Epidermal melanocyte (primary cell): Measurements from ENCODE around the gene LITAF.

Source experiments
- DNase-seq: peaks from one replicate; pipeline ENCODE4 v3.0.0; 2011; ENCODE audit warnings: low spot score; ENCODE audit not compliant: insufficient read length

The LITAF gene

DNA sequence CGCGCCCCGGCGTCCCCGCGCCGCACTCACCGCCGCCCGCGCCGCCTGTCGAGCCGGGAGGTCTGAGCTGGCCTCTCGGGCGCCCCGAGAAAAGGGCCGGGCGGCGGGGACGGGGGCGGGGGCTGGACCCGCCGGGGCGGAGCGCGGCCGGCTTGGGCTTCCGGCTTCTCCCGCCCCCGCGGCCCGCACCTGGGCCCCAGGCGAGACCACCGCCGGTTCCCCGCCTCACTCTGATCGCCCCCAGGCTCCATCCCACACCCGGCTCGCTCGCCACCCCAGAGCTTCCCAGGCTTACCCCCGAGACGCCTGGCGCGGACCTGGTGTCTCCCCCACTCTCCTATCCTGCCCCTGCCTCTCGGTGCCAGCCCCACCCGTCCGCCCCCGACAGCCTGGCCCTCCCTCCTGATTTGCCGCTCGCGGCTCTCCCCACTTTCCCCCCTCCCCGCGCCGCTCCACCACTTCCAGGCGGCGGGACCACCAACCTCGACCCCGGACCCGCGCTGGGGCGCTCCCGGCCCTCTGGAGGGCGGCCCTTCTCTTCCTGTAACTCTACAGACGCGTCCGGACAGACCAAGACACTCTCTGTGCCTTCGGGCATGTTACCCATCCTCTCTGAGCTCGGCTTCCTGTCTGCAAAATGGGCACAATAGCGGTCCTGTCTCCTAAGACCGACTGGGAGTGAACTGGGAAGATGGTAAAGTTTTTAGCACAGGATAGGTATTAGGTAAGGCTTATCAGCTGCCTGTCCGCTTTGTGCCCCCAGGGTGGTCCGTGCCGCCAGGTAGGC, at the start of gene LITAF:
Gene LITAF, minus strand, starts transcription at position 64 of the 787 bp plus-strand sequence. CDS start 30,189 bp downstream, outside the sequence.
- peak; percentile 84 for DNase-seq

DNA sequence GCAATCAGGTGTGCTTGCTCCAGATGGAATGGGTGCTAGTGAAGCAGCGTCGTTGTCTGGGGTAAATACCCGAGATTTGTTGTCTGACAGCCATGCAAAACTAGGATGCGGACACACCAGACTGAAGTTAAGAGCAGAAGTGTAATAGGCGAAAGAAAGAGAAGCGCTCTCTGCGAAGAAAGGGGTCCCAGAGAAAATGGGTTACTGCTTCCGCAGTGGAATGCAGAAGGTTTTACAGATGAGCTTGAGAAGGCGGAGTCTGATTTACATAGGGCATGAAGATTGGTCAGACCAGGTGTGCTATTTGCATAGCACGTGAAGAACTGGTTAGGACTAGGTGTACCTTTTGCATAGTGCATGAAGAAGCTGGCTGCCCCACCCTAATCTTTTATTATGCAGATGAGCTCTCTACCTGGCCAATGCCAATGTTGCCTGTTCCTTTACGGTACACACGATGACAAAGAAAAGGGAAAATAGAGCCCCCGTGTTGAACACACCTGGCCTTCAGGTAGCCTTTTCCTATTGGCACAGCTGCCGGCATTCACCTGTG, 49.5 kb upstream of the LITAF start:
- no peak for DNase-seq

DNA sequence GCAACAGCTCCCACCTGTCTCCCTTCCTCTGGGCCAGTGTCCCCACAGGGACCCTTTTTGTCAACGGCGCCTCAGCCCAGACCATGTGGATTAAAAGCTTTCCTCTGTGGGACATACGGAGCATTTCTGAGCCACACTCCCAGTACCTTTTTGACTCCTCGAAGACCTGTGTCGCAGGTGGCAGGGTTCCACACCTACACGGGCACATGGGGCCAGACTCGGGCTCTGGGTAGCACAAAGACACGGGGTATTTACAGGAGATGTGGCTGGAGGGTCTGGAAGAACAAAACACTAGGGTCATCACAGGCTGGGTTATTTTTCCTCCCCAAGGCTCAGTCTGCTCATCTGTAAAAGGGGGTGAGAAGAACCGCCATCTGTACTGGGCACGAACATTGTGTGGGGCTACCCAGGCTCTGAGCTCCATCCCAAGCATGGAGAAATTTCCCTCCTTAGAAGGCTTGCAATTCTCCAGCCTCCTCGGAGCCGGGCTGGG, 49.0 kb upstream of the LITAF start:
- DNase-seq = no peak

DNA sequence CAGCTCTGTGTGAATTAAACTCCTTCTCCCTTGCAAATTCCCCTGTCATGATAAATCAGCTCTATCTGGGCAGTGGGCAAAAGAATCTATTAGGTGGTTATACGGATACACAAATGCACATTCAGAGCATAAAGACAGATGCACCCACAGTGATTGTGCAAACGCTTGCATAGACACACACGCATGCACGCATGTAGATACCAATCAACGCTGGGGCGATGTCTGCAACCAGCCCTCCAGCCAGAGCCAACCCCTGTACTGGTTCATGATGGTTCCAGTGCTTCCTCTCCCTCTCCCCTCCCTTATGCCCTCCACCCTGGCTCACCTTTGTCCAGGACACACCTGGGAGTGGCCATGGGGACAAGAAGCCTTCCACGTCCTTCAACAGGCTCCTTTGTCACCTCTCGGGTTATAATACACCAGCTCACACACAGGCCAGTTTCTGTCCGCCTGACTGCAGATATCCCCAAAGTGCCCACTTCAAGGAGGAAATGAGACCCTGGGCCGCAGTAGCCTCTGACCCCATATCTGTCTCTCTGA, 48.5 kb upstream of the LITAF start:
- DNase-seq = no peak

DNA sequence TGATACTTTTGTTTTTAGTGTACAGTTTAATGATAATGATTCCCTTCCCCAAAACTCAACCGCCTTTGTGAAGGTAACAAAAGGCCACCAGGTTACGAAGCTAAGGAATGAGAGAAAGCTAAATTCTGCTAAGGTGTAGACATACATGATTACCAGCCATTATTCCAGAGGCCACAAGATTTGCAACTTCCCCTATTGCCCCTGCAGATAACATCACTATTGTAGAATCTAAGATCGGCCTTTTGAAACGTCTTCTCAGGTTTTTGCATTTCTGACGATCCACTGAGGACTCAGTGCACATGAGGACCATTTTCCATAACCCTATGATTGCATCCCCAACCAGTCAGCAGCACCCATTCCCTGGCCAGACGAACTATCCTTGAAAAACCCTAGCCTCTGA, 47.6 kb upstream of the LITAF start:
- DNase-seq = no peak

DNA sequence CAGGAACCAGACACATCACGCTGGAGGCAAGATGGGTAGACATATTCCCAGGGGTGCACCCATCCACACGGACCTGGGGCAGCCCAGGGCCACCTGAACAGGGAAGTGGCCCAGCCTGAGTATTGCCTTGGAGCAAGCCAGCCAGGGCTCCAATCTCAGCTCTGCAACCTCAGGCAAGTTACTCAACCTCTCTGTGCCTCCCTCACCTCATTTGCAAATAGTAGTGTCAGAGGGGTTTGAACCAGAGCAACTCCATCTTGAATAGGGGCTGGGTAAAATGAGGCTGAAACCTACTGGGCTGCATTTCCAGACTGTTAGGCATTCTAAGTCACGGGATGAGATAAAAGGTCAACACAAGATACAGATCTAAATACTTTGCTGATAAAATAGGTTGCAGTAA, 46.4 kb upstream of the LITAF start:
- no peak for DNase-seq

DNA sequence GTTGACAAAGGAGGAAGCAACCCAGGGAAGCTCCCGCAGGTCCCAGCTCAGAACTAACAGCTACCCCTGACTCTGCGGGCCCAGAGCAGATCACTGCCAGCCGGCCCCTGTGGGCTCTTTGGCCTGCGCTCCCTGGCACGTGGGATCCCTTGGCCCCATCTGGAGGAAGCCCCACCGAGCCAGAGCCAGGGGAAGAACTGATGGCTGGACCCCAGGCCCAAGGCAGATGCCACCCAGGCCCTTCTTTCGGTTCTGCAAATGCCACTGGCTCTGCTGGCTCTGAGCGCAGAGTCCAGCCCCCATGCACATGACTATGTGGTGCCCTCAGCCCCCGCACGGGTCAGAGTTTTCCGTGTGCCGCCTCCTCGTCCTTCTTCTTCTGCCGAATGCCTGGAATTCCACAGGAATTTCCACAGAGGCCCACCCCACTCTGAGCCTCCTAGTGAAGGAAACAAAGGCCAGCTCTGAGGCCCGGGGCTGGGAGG, 45.8 kb upstream of the LITAF start:
- no peak for DNase-seq

DNA sequence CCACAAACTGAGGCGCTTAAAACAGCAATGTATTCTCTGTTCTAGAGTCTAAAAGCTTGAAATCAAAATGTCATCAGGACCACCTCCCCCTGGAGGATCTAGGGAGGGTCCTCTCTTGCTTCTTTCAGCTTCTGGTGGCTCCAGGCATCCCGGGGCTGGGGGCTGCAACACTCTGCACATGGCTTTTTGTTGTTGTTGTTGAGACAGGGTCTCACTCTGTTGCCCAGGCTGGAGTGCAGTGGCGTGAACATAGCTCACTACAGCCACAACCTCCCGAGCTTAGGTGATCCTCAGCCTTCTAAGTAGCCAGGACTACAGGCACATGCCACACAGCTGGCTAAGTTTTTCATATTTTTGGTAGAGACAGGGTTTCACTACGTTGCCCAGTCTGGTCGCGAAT, 44.5 kb upstream of the LITAF start:
- DNase-seq = no peak

DNA sequence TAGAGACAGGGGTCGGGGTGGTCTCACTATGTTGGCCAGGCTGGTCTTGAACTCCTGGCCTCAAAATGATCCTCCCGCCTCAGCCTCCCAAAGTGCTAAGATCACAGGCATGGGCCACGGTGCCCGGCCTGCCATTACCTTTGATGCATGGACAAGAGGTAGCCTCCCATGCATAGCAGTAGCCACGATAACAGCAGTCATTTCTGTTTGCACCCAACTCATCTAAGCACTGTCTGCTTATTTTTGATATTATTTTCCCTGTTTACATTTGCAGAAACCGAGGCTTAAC, 44.0 kb upstream of the LITAF start:
- DNase-seq = no peak

DNA sequence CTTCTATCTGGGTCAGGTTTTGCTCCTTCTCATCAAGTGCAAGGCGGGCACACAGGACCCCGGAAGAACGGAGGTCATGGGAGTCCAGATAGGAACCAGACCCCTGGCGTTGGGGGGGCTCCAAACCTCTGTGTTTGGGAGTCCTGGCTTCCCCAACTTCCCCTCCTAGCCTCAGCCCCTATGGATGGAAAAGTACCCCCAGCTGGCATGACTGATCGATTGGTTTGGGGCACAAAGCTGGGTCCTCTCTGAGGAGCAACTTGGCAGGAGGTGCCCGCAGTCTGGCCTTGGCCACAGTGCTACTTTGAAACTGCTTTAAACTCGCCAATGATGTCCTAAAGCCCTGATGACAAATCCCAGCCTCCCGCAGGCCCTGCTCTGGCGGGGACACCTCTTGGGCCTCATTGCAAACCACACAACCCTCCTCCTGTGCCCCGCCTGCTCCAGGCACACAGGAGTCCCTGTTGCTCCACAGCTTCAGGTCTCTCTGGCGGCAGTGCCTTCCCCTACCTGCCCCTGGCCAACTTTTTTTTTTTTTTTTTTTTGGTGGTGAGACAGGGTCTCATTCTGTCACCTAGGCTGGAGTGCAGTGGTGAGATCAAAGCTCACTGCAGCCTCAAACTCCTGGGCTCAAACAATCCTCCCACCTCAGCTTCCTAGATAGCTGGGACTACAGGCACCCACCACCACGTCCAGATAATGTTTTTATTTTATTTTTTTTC, 43.5 kb upstream of the LITAF start:
- DNase-seq = no peak

DNA sequence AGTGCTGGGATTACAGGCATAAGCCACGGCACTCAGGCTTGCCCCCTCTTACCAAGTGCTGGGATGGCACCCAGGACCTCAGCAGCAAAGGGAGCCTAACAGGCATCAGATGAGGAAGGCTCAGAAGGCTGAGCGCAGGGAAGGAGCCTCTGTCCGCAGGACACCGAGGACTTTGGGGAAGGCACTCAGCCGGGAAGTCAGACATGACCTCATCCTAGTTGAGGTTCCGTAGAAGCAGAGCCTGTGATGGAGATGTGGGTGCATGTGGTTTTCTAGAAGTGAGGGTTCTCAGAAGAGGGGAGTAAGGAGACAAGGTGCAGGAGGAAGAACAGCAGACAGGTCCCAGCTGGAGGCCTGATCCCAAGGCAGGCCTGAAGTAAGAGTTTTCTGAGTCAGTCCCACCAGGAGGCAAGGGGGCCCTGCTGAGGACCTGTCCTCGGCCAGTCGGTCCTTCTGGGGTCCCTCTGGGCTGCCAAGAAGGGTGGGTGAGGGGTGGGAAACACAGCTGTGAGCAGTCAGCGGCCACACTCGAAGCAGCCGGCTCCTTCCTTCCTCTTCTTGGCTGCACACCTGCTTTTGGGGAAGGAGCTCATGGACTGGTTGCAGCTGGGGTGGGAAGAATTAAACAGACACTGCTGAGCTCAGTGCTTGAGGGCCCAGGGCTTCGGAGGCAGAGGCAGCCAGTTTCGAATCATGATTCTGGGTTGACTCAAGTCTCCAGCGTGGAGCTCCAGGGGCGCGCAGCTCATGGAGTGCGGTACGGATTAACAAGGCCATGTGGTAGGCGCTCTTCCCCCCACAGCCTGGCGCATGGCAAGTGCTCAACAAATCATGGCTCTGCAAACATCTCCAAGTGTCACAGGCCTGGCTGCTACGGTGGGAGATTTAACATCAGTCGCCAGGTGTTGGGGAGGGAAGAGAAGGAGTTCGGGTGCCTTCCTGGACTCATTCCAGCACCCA, 42.6 kb upstream of the LITAF start:
- no peak for DNase-seq

DNA sequence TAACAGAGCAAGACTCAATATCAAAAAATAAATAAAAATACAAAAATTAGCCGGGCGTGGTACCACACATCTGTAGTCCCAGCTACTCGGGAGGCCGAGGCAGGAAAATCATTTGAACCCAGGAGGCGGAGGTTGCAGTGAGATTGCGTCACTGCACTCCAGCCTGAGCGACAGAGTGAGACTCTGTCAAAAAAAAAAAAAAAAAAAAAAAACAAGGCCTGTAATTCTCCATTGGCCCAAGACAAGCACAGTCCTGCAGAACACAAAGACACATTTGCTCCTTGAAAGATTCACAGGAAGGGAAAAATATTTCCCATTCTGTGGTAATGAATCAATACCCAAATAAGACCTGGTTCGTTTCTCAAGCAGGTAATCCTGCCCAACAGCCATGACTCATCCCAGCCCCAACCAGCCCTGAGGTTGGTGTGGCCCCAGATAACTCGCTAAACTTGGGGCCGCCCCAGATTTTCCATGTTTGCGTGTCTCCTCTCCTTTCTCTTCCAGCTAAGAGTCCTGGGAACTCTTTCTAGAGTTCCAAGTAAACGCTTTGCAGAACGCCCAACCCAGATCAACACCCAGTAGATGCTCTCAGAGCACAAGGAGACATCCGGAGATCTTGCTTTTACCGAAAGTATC, 41.2 kb upstream of the LITAF start:
- DNase-seq = no peak

DNA sequence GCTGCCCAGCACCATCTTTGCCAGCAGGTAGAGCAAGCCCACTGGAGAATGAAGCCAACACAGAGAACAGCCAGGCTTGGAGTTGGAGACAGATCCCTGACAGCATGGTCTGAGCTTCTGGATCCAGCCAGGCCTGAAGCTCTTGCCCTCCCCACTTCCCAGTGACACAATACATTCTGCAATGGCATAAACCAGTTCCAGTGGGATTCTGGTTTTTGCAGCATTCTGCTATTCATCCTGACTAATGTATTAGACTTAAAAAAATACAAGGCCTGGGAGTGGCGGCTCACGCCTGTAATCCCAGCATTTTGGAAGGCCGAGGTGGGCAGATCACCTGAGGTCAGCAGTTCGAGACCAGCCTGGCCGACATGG, 40.6 kb upstream of the LITAF start:
- no peak for DNase-seq

DNA sequence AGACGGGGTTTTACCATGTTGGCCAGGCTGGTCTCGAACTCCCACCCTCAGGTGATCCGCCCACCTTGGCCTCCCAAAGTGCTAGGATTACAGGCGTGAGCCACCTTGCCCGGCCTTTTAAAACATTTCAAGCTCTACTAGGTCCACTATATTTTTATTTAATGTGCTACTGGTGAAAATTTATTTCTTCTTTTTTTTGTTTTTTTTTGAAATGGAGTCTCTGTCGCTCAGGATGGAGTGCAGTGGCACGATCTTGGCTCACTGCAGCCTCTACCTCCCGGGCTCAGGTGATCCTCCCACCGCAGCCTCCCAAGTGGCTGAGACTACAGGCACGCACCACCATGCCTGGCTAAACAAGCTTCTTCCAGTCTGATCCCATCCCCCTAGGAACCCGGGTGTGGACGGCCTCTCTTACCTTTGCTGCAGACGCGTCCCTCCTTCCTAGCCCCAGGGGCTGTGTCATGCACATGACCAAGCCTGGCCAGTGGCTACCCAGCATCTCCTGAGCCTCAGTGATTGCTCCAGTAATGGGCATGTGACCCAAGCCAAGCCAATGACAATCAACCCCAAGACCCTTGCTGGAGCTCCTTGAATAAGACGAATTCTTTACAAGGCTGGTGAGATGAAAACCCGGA, 40.1 kb upstream of the LITAF start:
- DNase-seq = no peak

DNA sequence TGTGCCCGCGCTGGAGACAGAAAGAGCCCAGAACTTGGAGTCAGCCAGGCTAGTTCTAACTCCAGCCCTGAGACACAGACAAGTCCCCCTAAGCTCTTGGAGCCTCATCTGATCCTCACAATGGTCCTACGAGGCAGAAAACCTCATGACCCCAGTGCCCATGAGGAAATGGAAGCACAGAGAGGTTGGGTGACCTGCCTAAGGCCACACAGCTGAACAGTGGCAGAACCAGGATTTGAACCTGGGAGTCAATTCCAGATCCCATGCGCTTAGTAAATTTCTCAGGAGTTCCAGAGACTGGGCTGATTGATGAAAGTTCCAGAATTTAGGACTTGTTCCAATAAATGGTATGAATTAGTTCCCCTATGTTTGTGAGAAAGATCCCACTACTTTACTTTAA, 39.0 kb upstream of the LITAF start:
- no peak for DNase-seq

DNA sequence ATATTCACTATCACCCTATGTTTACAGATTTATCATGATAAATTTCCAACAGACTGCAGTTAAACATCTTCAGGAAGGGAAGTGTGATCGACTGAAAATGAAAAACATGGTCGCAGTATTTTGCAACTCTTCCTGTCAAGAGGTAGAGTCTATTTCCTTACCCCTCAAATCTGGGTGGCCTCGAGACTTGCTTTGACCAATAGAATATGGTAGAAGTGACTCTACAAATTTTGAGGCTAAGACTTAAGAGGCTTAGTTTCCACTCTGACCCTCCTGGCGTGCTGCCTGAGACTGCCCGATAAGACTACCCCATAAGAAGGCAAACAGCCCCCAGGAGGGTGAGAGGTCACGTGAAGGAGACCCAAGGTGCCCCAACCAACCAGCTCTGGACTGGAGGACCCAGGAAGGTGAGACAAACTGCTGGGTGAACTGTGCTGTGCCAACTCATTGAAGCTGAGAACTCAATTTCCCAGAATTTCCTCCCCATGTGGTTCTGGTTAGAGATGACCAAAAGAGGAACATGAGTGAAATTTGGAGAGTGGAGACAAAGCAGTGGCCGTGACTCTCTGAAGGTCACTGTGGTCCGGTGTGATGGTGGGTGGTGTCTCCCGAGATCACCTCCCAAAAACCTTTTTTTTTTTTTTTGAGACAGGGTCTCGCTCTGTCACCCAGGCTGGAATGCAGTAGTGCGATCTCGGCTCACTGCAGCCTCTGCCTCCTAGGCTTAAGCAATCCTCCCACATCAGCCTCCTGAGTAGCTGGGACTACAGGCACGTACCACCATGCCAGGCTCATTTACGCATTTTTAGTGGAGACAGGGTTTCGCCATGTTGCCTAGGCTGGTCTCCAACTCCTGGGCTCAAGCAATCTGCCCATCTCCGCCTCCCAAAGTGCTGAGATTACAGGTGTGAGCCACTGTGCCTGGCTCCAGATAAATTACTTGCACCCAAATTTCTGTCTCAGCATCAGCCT, 38.2 kb upstream of the LITAF start:
- no peak for DNase-seq

DNA sequence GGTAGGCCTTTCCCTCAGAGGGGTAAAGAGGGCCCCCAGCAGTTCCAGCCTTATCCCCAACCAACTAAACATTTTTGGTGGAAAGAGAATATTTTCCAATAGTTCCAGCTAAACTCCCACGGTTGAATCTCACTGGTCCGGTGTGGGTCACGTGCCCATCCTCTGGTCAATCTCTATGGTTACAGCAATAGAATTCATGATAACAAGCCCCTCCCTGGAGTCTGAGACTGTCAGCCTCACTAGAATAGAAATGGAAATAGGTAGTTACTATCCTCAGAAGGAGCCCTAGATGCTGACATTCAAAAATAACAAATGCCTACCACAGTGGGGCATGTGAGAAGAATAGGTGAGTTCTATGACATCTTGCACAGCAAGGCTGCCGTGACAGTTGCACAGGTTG, 37.5 kb upstream of the LITAF start:
- DNase-seq = no peak

DNA sequence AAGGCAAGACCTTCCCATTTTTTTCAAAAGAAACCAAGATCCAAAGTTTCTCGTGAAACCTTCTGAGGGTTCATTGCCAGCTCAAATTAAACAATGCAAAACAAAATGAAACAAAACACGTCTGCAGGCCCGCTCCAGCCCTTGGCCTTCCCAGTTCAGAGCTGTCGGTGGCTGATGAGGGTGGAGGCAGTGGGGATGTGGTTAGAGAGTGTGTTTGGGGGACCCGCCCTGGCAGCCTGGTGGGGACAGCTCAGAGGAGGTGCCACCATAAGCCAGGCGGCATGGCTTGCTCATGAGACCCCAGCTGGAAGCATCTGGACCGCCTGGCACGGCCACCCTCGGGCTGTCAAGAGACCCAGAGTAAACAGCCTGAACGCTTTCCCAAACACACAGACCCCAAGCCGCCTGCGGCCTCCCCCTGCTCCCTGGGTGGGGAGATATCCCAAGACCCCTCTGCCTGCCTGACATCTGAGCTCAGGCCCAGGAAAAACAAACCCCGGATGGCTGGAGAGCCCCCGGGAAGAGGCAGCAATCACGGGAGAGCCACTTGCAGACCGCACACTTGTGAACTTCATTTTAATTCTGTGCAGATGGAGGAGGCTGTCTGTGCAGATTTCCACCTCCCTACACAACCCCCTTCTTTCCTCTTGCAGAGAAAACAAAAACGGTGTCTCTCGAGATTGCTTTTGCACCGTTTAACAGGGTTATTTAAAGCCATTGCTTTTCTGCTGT, 35.4 kb upstream of the LITAF start:
- DNase-seq = no peak
